Keratinocyte (primary cell): ENCODE data around the gene TMEM74B. TPM values are rescaled to one million over a fixed set of nuclear protein-coding genes. Genes with fewer than 3 reads are reported as not detected.

Experiments
- DNase-seq: peaks from one replicate; pipeline ENCODE4 v3.0.0-alpha.2; 2011; ENCODE audit warnings: low read depth, missing footprints, low spot score
- FAIRE-seq: peaks from 2 replicates; lab custom pipeline; 2011; peaks lifted over from hg19 to GRCh38; lab: Jason Lieb, UNC
- H2AFZ ChIP-seq: 2 replicates; pipeline ENCODE4 v1.6.0; 2012; ENCODE audit warnings: low read length, control low read depth, inconsistent platforms; ENCODE audit not compliant: control insufficient read depth
- H3K27ac ChIP-seq: 2 replicates; pipeline ENCODE4 v1.5.1; 2011; ENCODE audit warnings: low read length; ENCODE audit not compliant: control insufficient read depth, insufficient read depth
- H3K27me3 ChIP-seq: 3 replicates; pipeline ENCODE4 v1.6.0; 2011; ENCODE audit warnings: low read length; ENCODE audit not compliant: control insufficient read depth, insufficient read depth; ENCODE audit errors: extremely low read depth
- H3K36me3 ChIP-seq, 2 experiments: 2 replicates in 1 of 2; 3 replicates in 1 of 2; pipeline ENCODE4 v1.5.1; 2011; ENCODE audit warnings: low read length in 2 of 2, mild to moderate bottlenecking in 1 of 2; ENCODE audit not compliant: control insufficient read depth in 2 of 2, insufficient read depth in 2 of 2; ENCODE audit errors: extremely low read depth in 1 of 2
- H3K4me1 ChIP-seq: 3 replicates; pipeline ENCODE4 v1.5.1; 2011; ENCODE audit warnings: low read length; ENCODE audit not compliant: control insufficient read depth, insufficient read depth; ENCODE audit errors: extremely low read depth
- H3K4me2 ChIP-seq: 3 replicates; pipeline ENCODE4 v1.6.0; 2011; ENCODE audit warnings: low read depth, low read length; ENCODE audit not compliant: control insufficient read depth, insufficient read depth; ENCODE audit errors: extremely low read depth
- H3K4me3 ChIP-seq, 3 experiments: fragments of 200-600 bp in 1 of 3; sonication (generic) in 1 of 3; 2 replicates in 2 of 3; 3 replicates in 1 of 3; pipeline ENCODE4 v1.5.1; 2011 to 2016; ENCODE audit warnings: low read length in 3 of 3, mild to moderate bottlenecking in 3 of 3, control low read depth in 2 of 3, inconsistent platforms in 1 of 3, low read depth in 1 of 3, mixed read lengths in 1 of 3, mixed run types in 1 of 3, moderate library complexity in 1 of 3; ENCODE audit not compliant: control insufficient read depth in 2 of 3, insufficient read depth in 2 of 3; ENCODE audit errors: extremely low read depth in 1 of 3
- H3K79me2 ChIP-seq: 2 replicates; pipeline ENCODE4 v1.6.0; 2012; ENCODE audit warnings: low read length; ENCODE audit not compliant: control insufficient read depth, insufficient read depth
- H3K9ac ChIP-seq: 3 replicates; pipeline ENCODE4 v1.6.0; 2011; ENCODE audit warnings: low read length; ENCODE audit not compliant: control insufficient read depth, insufficient read depth; ENCODE audit errors: extremely low read depth
- H3K9me1 ChIP-seq: 3 replicates; pipeline ENCODE4 v1.6.0; 2011; ENCODE audit warnings: low read length; ENCODE audit not compliant: control insufficient read depth, insufficient read depth; ENCODE audit errors: extremely low read depth
- H3K9me3 ChIP-seq: 2 replicates; pipeline ENCODE4 v1.5.1; 2012; ENCODE audit warnings: low read depth, low read length; ENCODE audit not compliant: control insufficient read depth
- H4K20me1 ChIP-seq: 3 replicates; pipeline ENCODE4 v1.6.0; 2011; ENCODE audit warnings: low read length; ENCODE audit not compliant: control insufficient read depth, insufficient read depth; ENCODE audit errors: extremely low read depth
- EZH2 ChIP-seq: IDR thresholded peaks from one replicate; pipeline ENCODE4 v1.6.1; 2012; ENCODE audit warnings: inconsistent platforms, mild to moderate bottlenecking, low read length, moderate library complexity
- dilution Hi-C: fragments of 300-500 bp; cut with MboI; formaldehyde crosslinking; loops from one replicate; pipeline ENCODE4 v1.7.0; 2020; ENCODE audit warnings: low sequenced_read_pairs; ENCODE audit not compliant: extremely low pct_ligation_motif_present
- polyA plus RNA-seq, 5 experiments: library from polyadenylated mRNA; depleted of rRNA in 3 of 5; stranded (reverse) in 3 of 5; stranded (forward) in 1 of 5; unstranded in 1 of 5; fragments of >200 nt; gene quantifications; 1 replicate in 1 of 5; 2 replicates in 3 of 5; 3 replicates in 1 of 5; pipeline versions ENCODE4 v1.2.1 to v1.2.3, GENCODE V29; 2011 to 2012; ENCODE audit warnings: missing spikeins in 2 of 5, low read depth in 1 of 5, low replicate concordance in 1 of 5
- TF ChIP-seq, protein P1 (sequence below), 3 experiments: IDR thresholded peaks in 1 of 3; conservative IDR thresholded peaks in 1 of 3; optimal IDR thresholded peaks in 1 of 3; 2 replicates in 2 of 3; 3 replicates in 1 of 3; pipeline versions ENCODE3 to v1.5.1; 2011; ENCODE audit warnings: low read length in 3 of 3, mild to moderate bottlenecking in 3 of 3, moderate library complexity in 2 of 3, control low read depth in 1 of 3, inconsistent platforms in 1 of 3; ENCODE audit not compliant: insufficient read depth in 2 of 3; ENCODE audit errors: extremely low read depth in 1 of 3

Gene TMEM74B
- polyA plus RNA-seq, 1 donor (not counting 4 experiments of a cell fraction or from before 2014, with no cell fraction given) = 0.58 TPM

DNA sequence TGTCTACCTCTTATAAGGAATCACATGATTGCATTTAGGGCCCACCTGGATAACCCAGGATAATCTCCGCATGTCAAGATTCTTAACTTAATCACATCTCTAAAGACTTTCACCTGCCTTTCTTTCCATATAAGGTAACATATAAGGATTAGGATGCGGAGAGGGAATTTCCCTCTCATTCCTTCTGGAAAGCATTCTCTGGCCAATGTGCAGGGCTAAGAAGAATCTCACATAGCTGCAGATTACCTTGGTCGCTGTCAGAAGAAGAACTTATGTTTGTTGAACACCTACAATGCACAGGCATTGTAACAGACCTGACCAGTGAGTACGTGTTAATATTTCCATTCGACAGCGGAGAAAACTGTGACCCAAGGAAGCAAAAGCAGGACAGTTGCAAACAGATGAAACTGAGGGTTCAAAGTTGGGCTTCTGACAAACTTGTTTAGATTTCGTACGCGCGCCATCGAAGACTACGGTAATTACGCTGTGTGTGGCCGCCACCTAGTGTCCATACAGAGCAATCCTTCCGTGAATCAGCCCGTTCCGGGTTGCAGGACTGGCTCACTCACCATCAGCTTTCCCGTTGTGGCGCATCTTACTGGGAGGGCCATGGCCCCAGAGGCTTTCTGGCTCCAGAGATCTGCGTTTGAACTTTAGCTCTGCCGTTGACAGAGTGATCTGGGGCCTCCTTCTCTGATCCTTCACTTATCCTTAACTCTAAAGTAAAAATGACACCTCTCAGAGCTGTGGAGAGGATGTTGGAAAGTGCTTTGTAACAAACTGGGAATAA, 28.0 kb upstream of the TMEM74B start:
- no peak overlapping the region for H3K9ac ChIP-seq
- H3K4me3 ChIP-seq = no peak overlapping the region
- H3K27ac ChIP-seq = no peak overlapping the region
- no peaks in the 10 kb centered on the region for H3K9me1 ChIP-seq
- no peaks in the 10 kb centered on the region for H3K9me3 ChIP-seq
- TF ChIP-seq, protein P1, sequence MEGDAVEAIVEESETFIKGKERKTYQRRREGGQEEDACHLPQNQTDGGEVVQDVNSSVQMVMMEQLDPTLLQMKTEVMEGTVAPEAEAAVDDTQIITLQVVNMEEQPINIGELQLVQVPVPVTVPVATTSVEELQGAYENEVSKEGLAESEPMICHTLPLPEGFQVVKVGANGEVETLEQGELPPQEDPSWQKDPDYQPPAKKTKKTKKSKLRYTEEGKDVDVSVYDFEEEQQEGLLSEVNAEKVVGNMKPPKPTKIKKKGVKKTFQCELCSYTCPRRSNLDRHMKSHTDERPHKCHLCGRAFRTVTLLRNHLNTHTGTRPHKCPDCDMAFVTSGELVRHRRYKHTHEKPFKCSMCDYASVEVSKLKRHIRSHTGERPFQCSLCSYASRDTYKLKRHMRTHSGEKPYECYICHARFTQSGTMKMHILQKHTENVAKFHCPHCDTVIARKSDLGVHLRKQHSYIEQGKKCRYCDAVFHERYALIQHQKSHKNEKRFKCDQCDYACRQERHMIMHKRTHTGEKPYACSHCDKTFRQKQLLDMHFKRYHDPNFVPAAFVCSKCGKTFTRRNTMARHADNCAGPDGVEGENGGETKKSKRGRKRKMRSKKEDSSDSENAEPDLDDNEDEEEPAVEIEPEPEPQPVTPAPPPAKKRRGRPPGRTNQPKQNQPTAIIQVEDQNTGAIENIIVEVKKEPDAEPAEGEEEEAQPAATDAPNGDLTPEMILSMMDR (optimal IDR thresholded peaks at IDR 0.05 in 1 of 3, IDR thresholded peaks at IDR 0.05 in 1 of 3, conservative IDR thresholded peaks at IDR 0.05 in 1 of 3; ENCODE audit: extremely low read depth in 1 of 3, insufficient read depth in 2 of 3, low read length in 3 of 3) = peak; percentile 90 to 99 (median 93)
- TF ChIP-seq EZH2 = no peak
- H4K20me1 ChIP-seq = no peaks in the 10 kb centered on the region
- FAIRE-seq (peak; percentile 43), DNase-seq (no peak)
- dilution Hi-C loops = no loop called here
- peak overlapping the region; percentile 24 for H3K4me2 ChIP-seq
- H3K27me3 ChIP-seq = peaks cover 15% of the 10 kb centered on the region
- no peaks in the 10 kb centered on the region for H3K4me1 ChIP-seq
- peak overlapping the region; percentile 76 for H2AFZ ChIP-seq
- H3K36me3 ChIP-seq = no peaks in the 10 kb centered on the region
- H3K79me2 ChIP-seq = no peaks in the 10 kb centered on the region

DNA sequence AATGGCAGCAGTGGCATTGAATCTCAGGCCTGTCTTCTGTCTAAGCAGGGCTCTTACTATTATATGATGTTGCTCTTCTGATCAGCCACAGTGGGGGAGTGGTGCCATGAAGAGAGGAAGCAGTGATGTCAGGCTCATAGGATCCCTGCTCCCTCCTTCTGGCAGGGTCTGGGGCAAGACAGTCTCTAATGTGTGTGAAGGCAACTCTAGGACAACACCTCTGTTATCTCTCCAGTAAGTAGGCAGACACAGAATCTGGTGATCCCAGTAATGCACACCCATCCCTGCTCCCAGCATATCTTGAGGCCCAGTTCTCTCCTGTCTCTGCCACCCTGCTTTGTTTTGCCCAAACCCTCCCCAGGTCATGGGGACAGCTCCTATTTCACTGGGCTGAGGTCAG, 27.2 kb upstream of the TMEM74B start:
- no peaks in the 10 kb centered on the region for H3K9me1 ChIP-seq
- dilution Hi-C loops = no loop called here
- H3K9ac ChIP-seq = no peak overlapping the region
- no peaks in the 10 kb centered on the region for H3K9me3 ChIP-seq
- H3K27me3 ChIP-seq = peaks cover 15% of the 10 kb centered on the region
- TF ChIP-seq EZH2 = no peak
- TF ChIP-seq, protein P1 (optimal IDR thresholded peaks at IDR 0.05 in 1 of 3, IDR thresholded peaks at IDR 0.05 in 1 of 3, conservative IDR thresholded peaks at IDR 0.05 in 1 of 3; ENCODE audit: extremely low read depth in 1 of 3, insufficient read depth in 2 of 3, low read length in 3 of 3) = no peak
- H3K4me2 ChIP-seq = no peak overlapping the region
- H3K4me1 ChIP-seq = no peaks in the 10 kb centered on the region
- H3K36me3 ChIP-seq = no peaks in the 10 kb centered on the region
- no peaks in the 10 kb centered on the region for H4K20me1 ChIP-seq
- H3K79me2 ChIP-seq = no peaks in the 10 kb centered on the region
- DNase-seq (no peak), FAIRE-seq (no peak)
- no peak overlapping the region for H3K27ac ChIP-seq
- H3K4me3 ChIP-seq = no peak overlapping the region
- H2AFZ ChIP-seq = no peak overlapping the region
